Tibial nerve (tissue), 3 donors: Measurements from ENCODE around the gene TMSB15B.

ENCODE experiments used
- CTCF ChIP-seq, 5 experiments: fragments of 200-600 bp in 3 of 5; fragments of 450-650 bp in 2 of 5; sonication (generic) in 3 of 5; IDR thresholded peaks; one replicate each; pipeline ENCODE4 v1.5.1; 2016 to 2019; ENCODE audit warnings: antibody characterized with exemption in 5 of 5, mild to moderate bottlenecking in 3 of 5, moderate library complexity in 2 of 5
- POLR2A ChIP-seq, 2 donors: fragments of 450-650 bp; IDR thresholded peaks; one replicate each; pipeline ENCODE4 v1.6.1; 2017; ENCODE audit warnings: antibody characterized with exemption in 2 of 2, mild to moderate bottlenecking in 2 of 2, moderate library complexity in 2 of 2

- TF ChIP-seq CTCF (IDR thresholded peaks at IDR 0.05) (no peak), POLR2A (IDR thresholded peaks at IDR 0.05) (no peak)
Observed at GRCh38 chrX:103913356-103914020, 48.9 kb upstream of the TMSB15B start.
